ENCODE data around the gene HPCAL1. TPM values are rescaled to one million over a fixed set of nuclear protein-coding genes. Genes with fewer than 3 reads are reported as not detected.

HPCAL1 gene
- total and polyA plus RNA-seq, 2 of the 8 experiments (the other 6 are each of a cell fraction or from before 2014, with no cell fraction given): 5.8 to 8.6 TPM

DNA sequence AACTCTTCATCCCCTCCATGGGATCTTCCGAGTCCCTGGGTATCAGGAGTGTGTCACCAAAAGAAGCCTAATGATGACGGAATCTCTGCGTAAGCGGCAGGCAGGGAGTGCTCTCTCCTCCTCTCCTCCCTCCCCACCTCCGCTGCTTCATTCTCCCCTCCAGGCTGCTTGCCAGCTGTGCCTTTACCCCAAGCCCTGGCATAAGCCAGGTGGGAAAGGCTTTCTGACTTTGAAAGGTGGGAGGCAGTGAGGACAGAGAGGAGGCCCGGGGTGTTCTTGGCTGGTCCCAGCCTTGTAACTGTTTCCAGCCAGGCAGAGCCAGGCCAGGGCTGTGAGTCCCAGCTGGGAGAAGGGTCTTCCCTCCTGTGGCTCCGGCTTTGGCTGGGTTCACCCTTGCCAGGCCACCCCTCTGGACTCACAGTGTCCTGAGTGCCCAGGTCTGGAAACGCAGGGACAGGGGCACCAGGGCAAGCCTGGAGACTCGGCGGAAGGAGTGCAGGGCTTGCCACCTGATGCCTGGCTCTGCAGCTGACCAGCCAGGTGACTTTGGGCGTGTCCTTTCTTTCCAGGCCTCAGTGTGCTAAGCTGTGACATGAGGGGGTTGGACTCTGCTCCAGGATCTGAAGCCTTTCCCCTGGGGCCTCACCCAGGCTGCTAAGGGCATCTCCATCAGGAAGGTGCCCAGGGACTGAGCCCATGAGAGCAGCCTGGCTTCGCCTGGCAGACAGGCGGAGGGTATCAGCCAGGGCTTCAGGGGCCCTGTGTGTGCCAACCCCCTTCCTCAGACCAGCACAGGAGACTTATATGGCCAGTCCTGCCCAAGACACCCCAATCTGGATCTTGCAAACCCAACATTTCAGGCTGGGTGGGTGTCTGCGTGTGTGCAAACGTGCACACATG, 32.7 kb upstream of the HPCAL1 start:
- POLR2A ChIA-PET (ENCODE audit: partially characterized antibody): no interaction called here

More for the DNA sequence above, 32.7 kb upstream of the HPCAL1 start:
- CTCF ChIA-PET (ENCODE audit: partially characterized antibody): interaction anchor here (0.6 to 4.8 kb wide), 19 partner anchors 12 to 221 kb away, joined by 3 to 31 read pairs (median 4); no protein-coding TSS in a partner anchor
- Histone ChIP-seq H3K4me1 (replicated peaks in 1 of 4; ENCODE audit: control insufficient read depth in 3 of 4, insufficient read depth in 4 of 4, low read length in 3 of 4) (peaks cover 0 to 2% (median 0%) of the 10 kb centered on the region in 4 experiments; a peak in 1 of 7 replicates), H2BK12ac (ENCODE audit: low read depth, low read length) (no peak overlapping the region), H4K20me1 (replicated peaks in 1 of 2; ENCODE audit: control insufficient read depth in 1 of 2, insufficient read depth in 2 of 2, low read length in 2 of 2) (peaks cover 0 to 3% of the 10 kb centered on the region in 2 experiments), H4K5ac (ENCODE audit: insufficient read length, low read depth, low read length) (no peak overlapping the region), H3K9ac (replicated peaks in 1 of 4; ENCODE audit: extremely low read depth in 1 of 4, low read depth in 3 of 4, low read length in 3 of 4) (no peak overlapping the region; a peak in 1 of 7 replicates), H2BK15ac (ENCODE audit: low read length) (no peak overlapping the region; the same call in 1 of the 2 replicates), H2BK5ac (ENCODE audit: low read depth, low read length) (no peak overlapping the region), H4K8ac (ENCODE audit: extremely low read depth, insufficient read depth, low read length) (no peak overlapping the region), H2AK5ac (ENCODE audit: low read depth, low read length) (no peak overlapping the region), H3K23ac (ENCODE audit: insufficient read length) (no peak overlapping the region), H3K27me3 (replicated peaks in 1 of 4; ENCODE audit: control insufficient read depth in 3 of 4, extremely low read depth in 1 of 4, insufficient read depth in 3 of 4, low read length in 3 of 4) (no peaks in the 10 kb centered on the region), H3K9me3 (ENCODE audit: insufficient read depth in 2 of 2, low read depth in 1 of 2, low read length in 1 of 2) (no peaks in the 10 kb centered on the region), H3K27ac (ENCODE audit: low read depth, low read length) (no peak overlapping the region), H4K91ac (replicated peaks; ENCODE audit: insufficient read length, low read length) (no peak overlapping the region), H3K23me2 (ENCODE audit: low read depth, low read length) (0 out of 2 replicates have a peak, but pooled peaks cover 3% of the 10 kb centered on the region), H2AFZ (ENCODE audit: low read length) (no peak overlapping the region), H3K4me3 (ENCODE audit: extremely low read depth in 1 of 4, insufficient read depth in 2 of 4, low read depth in 3 of 4, low read length in 4 of 4) (no peak overlapping the region), H3K79me2 (ENCODE audit: control insufficient read depth in 1 of 2, insufficient read depth in 2 of 2, low read length in 2 of 2) (no peaks in the 10 kb centered on the region), H2BK20ac (ENCODE audit: low read length) (no peak overlapping the region), H3K56ac (replicated peaks; ENCODE audit: insufficient read length, low read depth, low read length) (no peak overlapping the region), H3K36me3 (ENCODE audit: control insufficient read depth in 2 of 4, insufficient read depth in 4 of 4, low read length in 3 of 4) (no peaks in the 10 kb centered on the region), H3K14ac (ENCODE audit: insufficient read length) (no peak overlapping the region), H3K4me2 (ENCODE audit: insufficient read depth in 1 of 2, low read depth in 2 of 2, low read length in 2 of 2) (no peak overlapping the region), H3K4ac (replicated peaks; ENCODE audit: insufficient read length, low read depth, low read length) (no peak overlapping the region), H2BK120ac (replicated peaks; ENCODE audit: low read depth, low read length) (no peak overlapping the region), H3K79me1 (ENCODE audit: low read depth, low read length) (no peaks in the 10 kb centered on the region), H3K18ac (ENCODE audit: extremely low read depth, low read length) (no peak overlapping the region; the same call in 1 of the 2 replicates)
- DNase-seq (ENCODE audit: low read depth in 1 of 2, low spot score in 2 of 2): no peak
- no peak for FAIRE-seq
- 90% methylated on average over 15 of the region's 15 CpGs; no CpG with 5 or more reads in 1 of the 2 experiments for WGBS, 2 experiments (ENCODE audit: extremely low coverage in 1 of 2, insufficient coverage in 1 of 2, insufficient read length in 1 of 2, insufficient replicate concordance in 2 of 2, low coverage in 1 of 2, low lambda C conversion rate in 2 of 2, missing lambda C conversion rate in 1 of 2)
- TF ChIP-seq CEBPB (IDR thresholded peaks at IDR 0.05; ENCODE audit: low read depth, low read length) (no peak), FOSL1 (IDR thresholded peaks at IDR 0.05; ENCODE audit: insufficient read depth, low read depth, low read length) (no peak)
